Dermis lymphatic vessel endothelial cell (primary cell): ENCODE measurements around the gene GPATCH8. TPM values are rescaled to one million over a fixed set of nuclear protein-coding genes. Genes with fewer than 3 reads are reported as not detected.

ENCODE experiments used
- total RNA-seq: library from RNA; depleted of rRNA; stranded (reverse); fragments of >200 nt; gene quantifications from 2 replicates; pipeline ENCODE4 v1.2.1, GENCODE V29; 2014

The GPATCH8 gene
- total RNA-seq: 10.9 and 14.0 TPM in 2 replicates

DNA sequence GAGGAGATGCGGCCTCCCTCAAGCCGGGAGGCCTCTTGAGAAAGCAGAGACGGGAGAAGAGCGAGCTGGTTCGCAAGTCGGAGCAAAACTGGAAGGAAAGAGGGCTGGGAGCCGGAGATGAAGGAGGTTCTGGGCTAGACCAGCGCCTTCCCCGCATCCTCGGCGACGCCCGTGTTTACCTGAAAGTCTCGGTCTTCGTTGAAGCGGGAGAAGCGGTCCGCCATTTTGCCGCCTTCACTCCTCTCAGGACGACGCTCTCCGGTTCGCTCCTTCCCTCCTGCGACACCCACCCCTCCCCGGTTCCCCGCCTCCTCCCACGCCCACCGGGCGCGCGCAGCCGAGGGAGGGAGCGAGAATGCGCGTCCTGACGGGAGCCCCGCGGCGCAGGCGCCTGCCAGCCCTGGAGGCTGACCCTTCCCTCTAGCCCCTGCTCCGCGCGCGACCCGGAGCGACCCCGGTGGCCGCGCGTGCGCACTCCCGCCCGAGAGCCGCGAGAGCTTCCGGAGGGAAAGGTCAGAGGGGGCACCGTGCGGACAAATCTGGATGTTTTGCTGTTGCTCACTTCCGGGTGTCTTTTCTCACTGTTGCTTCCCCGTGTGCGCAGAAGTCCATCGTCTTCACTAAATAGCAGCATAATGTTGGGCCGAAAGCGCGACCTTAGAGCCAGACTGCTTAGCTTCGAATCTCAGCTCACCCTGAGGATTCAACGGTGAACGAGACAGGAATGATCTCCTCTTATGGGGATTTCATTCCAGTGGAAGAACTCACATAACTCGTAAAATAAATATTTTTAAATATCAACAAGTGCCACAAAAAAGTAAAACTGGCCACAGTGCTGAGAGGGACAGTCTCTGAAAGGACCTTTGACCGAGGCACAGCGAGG, at the start of gene GPATCH8:
Gene GPATCH8 (minus strand): TSS at position 260 of the 883 bp plus-strand sequence. CDS start 36 bp downstream, at position 224.

DNA sequence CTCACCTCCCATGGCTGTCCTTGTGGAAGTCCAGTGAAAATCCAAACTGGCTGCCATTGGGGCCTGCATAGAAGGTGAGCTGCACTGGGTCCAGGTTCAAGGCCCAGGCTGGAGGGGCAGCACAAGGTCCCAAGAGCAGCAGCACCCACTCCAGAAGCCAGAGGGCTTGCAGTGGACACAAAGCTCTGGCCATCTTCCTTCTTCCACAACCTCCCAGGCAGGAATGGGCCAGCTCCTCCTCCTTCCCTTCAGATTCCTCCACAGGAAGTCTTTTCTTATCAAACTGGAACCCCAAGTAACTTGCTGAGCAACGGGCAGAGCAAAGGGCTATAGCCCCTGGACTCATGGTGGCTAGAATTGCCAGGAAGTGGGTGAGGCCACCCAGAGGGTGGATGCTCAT, 113.9 kb downstream of the GPATCH8 start, which contains the start of gene ITGA2B:
Gene ITGA2B (minus strand): TSS at position 369 of the 400 bp plus-strand sequence. CDS start 176 bp downstream, at position 193.

DNA sequence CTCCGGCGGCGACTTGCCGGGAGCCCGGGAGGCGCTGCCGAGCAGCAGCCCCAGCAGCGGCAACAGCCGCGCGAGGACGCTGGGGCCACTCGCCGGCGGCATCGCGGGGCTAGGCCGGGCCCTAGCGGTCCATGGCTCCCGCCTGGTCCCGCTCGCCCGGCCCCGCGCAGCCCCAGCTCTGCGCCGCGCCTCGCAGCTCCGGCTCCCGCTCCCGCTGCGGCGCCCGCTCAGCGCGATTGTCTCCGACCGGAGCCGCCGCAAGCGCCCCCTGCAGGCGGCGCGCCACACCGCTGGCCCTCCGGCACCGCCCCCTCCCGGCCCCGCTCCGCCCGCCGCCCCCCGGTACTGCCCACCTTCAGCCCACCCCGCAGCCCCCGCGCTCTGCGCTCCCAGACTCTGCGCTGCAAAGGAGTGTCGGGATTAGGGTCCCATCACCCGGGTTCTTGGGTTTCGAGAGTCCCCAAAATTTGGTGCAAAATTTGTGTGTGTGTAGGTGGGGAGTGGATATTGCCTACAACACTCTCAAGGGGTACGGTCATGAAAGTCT, 139.5 kb downstream of the GPATCH8 start, which contains the start of gene FAM171A2:
Gene FAM171A2 (minus strand): TSS at position 241 of the 547 bp plus-strand sequence. CDS start 139 bp downstream, at position 102.

Other genes starting within 250 kb of the GPATCH8 start
- under 0.01 TPM in 1 of 2 replicates, not detected in the other for gene SLC4A1, start 235.3 kb downstream of the GPATCH8 start, total RNA-seq
- gene RUNDC3A, start 194.8 kb downstream of the GPATCH8 start, total RNA-seq: 0.22 and 0.95 TPM in 2 replicates
- gene SLC25A39, start 178.6 kb downstream of the GPATCH8 start, total RNA-seq: 51.4 and 54.2 TPM in 2 replicates
- gene GRN, start 158.1 kb downstream of the GPATCH8 start, total RNA-seq: 551 and 587 TPM in 2 replicates
- 5.0 TPM in 2 replicates for gene FAM171A2, start 139.6 kb downstream of the GPATCH8 start, total RNA-seq
- gene ITGA2B, start 113.8 kb downstream of the GPATCH8 start, total RNA-seq: 0.26 and 0.65 TPM in 2 replicates
- gene FZD2, start 54.1 kb upstream of the GPATCH8 start, total RNA-seq: 0.17 and 0.22 TPM in 2 replicates
- gene MEIOC, start 153.1 kb upstream of the GPATCH8 start, total RNA-seq: not detected in 2 replicates
- 31.1 and 35.2 TPM in 2 replicates for gene CCDC43, start 186.4 kb upstream of the GPATCH8 start, total RNA-seq
- 0.98 and 1.7 TPM in 2 replicates for gene DBF4B, start 205.3 kb upstream of the GPATCH8 start, total RNA-seq